ENCODE results near the gene OTUB1.
"Not testable (repeated sequence)": the region's sequence is repeated elsewhere in the genome, so short reads cannot be mapped to it uniquely, and the experiment has no call there.

Gene OTUB1, protein sequence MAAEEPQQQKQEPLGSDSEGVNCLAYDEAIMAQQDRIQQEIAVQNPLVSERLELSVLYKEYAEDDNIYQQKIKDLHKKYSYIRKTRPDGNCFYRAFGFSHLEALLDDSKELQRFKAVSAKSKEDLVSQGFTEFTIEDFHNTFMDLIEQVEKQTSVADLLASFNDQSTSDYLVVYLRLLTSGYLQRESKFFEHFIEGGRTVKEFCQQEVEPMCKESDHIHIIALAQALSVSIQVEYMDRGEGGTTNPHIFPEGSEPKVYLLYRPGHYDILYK

DNA sequence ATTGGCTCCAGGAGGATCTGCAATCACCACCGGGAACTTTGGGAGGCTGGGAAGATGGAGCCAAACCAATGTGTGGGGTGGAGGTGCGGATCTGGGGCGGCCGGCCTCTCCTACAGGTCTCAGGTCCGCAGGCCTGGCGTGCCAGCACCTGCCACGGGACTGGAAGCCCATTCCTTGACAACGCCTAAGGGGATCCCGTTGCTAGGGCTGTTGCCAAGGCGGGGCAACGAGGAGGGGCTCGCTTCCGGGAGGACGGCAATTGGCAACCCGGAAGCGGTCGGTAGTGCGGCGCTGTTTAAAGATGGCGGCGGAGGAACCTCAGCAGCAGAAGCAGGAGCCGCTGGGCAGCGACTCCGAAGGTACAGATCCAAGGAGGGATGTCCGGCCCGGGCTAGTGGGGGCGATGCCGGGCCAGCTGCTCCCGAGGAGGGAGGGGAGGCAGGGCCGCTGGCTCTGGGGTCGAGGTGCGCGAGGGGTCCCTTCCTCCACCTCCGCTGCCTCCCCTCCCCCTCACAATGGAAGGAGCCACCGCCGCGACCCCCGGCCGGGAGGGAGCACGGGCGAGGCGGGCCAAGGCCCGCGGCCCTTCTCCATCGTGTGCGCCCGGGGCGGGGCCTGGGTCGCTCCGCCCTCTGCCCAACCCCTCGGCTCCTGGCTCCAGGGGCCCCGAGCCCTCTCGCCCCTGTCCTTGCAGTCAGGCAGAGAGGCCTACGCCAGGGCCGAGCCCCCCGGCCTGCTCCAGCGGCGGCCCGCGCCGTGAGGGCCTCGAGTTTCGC is at the start of gene OTUB1:
OTUB1 (plus strand) TSS at position 283 of the 776 bp plus-strand sequence; CDS start at position 302, 19 bp downstream.
- DNase-seq (ENCODE audit: low read depth in 2 of 2) = peak; percentile 62 to 68

DNA sequence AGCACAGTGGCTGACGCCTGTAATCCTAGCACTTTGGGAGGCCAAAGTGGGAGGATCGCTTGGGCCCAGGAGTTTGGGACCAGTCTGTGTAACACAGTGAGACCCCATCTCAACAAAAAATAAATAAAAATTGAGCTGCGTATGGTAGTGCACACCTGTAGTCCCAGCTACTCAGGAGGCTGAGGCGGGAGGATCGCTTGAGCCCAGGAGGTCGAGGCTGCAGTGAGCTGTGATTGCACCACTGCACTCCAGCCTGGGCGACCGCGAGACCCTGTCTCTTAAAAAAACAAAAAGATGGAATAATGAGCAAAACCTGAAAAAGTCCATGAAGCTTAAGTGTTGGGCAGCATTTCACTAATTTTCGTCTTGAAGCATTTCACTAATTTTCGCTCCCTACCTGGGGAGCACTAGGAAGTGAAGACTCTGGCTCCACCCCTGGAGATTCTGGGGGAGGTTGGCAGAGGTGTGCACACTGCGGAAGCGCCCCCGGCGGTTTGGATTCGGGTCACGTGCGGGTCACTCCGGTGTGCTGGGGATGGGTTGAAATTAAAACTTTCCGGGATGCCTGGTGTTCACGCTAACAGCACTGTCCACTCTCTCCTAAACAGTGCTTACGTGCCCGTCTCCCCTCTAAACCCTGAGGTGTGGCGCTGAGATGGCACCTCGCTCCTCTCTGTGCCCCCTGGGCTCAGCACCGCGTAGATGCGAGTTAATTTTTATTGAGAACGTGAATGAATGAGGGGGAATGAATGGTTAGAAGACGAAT is 48.3 kb upstream of the OTUB1 start:
- no peak for DNase-seq (ENCODE audit: low read depth in 2 of 2)

DNA sequence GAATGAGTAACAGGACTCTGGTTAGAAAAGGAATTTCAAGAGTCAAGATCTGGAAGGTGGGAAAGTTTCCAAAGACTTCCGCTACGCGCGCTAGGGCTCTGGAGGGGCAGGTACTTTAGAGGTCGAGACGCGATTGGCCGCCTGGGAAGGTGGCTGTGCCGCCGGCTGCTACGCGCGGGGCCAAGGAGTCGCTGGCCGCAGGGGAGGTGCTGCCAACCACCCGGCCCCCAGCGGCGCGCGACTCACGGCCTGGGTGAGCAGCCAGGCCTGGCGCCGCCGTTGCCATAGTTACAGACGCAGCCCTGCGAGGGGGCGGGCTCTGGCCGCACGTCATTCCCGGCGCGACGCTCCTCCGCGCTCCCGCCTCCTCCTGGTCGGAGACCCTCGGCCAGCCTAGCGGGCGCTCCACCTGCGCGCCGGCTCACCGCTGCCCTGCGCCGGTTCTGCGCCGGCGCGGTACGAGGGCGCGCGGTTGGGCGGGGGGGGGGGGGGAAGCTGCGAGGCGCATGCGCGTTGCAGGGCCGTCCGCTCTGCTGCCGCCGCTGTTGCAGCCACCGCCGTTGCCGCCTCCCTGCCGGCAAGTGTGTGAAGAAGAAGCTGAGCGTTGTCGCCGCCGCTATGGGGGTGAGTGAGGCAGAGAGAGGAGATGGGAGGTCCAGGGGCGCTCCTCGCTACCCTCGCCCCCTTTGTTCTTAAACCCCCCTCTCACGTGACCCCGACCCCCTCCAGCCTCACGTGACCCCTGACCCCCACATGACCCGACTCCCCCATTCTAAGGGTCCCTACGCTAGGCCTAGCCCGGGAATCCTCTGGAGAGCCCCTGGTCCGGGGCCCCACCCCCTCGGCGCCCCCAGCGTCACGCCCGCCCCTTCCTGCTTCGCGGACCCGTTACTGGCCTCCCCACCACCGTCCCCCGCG is 47.5 kb upstream of the OTUB1 start, which contains the start of gene NAA40:
NAA40 (plus strand) TSS at position 524 of the 918 bp plus-strand sequence; CDS start at position 619, 95 bp downstream.
- DNase-seq (ENCODE audit: low read depth in 2 of 2) = peak; percentile 85 to 86

DNA sequence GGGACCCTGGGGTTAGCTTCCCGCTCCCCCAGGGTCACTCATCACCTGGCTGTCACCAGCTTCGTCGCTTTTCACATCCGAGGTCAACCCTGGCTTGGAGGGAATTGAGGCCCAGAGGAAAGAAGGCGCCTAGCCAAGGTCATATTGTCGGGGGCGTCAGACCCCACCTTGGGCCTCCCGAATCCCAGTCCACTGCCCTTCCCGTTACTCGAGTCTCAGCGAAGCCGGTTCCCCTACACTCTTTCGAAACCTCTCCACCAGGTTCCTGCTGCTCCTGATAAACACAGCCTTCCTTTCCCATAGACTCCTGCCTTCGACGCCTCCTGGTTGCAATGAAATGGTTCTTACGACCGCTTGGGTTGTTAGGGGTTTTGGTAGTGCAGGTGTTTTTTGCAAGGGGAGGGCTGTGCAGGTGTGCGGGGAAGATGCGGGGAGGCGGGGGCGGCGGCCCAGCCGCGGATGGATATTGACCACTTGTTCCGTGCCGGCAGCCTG is 46.8 kb upstream of the OTUB1 start:
- DNase-seq (ENCODE audit: low read depth in 2 of 2) = no peak

DNA sequence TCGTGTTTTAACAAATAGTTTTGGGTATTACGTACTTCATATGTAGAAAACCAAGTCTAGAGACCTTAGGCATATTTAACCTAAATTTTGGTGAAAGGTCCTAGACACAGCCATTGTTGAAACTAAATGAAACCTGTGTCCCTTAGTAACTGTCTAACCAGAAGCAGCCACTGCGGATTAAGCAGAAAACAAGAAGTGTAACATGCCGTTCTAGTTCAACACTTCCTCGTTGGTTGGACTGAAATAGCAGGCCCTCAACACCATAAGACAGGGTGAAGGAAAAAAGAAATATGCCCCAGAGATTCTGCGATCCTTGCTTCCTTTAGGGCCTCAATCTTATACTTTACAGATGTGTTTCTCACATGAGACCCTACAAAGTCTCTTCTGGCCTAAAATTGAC is 45.5 kb upstream of the OTUB1 start:
- DNase-seq (ENCODE audit: low read depth in 2 of 2) = no peak

DNA sequence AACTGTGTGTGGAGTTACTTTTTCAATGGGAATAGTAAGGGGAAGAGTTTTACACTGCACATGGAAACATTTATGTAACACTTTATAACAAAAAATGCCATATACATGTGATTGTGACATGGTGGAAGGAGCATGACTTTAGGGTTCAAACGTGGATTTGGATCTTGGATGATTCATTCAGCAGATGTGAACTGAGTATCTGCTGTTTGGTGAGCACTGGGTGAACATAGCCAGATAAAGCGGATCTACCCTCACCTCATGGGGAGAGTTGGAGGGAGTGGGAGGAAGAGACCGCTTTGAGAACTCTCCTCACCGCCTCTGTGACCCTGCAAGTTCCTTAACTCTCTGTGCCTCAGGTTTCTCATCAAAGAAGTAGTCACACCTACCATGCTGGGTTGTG is 44.3 kb upstream of the OTUB1 start:
- DNase-seq (ENCODE audit: low read depth in 2 of 2) = no peak

DNA sequence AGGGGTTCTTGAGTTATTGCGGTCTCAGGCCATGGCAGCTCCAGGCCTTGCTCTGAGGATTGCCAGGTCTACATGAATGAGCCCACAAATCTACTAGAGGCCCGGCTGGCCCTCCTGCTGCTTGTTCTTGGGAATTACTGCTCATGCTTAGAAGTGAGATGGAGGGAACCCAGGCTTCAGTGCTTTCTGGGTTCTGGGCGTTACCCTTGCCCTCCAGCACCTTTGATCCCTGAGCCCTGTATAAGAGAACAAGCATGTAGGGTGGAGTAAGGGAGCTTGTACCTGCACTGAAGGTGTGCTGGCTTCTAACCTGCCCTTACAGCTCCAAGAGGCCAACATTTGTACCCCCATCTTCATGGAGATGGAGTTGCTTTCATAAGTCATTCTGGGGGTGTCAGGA is 43.4 kb upstream of the OTUB1 start:
- no peak for DNase-seq (ENCODE audit: low read depth in 2 of 2)

DNA sequence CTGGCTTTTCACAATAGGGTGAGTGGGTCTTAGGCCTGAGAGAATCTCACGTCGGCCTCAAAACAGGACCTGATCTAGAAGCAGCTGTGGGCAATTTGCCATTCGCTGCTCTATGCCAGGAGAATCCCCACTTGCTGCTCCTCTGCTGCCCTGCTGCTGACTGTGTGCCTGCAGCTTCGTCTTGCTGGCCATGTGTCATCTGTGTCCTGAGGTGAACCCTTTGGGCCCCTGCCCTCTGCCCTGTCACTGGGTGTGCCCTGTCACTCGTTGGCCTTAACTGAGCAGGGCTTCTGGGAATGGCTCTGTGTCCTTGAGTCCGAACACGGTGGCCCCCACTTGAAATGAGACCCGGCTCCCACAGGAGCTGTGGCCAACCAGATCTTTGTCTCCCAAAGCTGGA is 41.3 kb upstream of the OTUB1 start:
- no peak for DNase-seq (ENCODE audit: low read depth in 2 of 2)

DNA sequence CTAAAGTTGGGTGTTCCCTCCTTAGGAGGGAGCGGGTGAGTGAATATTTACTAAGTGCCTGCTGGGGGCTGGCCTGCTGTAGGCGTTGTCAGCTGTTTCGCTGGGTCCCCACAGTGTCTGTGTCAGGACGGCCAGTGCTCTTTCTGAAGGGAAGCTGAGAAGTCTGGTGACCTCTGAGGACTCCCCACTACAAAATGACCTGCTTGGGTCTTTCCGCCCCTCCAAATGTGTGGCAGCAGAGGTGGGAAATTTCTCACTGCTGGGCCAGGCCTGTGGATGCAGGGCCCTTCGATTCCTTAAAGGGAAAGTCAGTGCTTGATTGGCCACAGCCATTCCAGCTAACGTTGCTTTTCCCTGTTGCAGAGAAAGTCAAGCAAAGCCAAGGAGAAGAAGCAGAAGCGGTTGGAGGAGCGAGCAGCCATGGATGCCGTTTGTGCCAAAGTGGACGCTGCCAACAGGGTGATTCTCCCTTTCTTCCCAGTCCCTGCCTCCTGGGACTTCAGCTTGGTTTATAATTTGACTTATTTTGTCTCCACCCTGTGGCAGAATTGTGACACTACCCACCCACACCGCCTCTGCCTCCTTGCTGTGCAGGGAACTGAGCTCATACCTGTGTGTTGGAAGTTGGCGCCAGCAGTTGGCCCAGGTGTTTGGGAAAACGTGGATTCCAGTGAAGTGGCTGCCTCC is 40.6 kb upstream of the OTUB1 start:
- peak; percentile 36 to 40 for DNase-seq (ENCODE audit: low read depth in 2 of 2)

DNA sequence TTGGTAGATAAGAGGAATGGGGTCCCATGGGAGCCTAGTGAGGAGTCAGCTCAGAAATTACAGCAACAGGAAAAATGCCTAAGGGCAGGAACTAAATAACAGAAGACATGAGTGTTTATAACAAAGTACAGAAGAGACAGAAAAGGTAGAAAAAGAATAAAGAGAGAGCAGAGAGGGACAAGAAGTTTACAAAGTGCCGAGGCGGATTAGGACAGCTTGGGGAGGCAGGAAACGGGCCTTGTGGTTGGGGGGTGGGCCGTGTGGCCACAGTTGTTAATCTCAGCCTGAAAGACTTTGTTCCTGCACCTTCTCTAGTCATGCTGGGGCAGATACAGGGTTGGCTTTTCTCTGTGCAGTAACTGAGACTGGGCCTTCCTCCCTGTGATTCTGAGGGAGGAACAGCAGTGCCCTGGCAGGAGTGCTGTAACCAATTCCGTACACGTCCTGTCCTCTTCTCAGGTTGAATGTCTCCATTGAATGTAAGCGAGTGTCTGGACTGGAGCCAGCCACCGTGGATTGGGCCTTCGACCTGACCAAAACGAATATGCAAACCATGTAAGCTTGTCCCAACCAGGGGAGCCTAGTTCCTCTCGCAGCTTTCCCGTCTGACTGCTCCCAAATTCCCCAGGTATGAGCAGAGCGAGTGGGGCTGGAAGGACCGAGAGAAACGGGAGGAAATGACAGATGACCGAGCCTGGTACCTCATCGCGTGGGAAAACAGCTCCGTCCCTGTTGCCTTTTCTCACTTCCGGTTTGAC is 34.3 kb upstream of the OTUB1 start:
- no peak for DNase-seq (ENCODE audit: low read depth in 2 of 2)

DNA sequence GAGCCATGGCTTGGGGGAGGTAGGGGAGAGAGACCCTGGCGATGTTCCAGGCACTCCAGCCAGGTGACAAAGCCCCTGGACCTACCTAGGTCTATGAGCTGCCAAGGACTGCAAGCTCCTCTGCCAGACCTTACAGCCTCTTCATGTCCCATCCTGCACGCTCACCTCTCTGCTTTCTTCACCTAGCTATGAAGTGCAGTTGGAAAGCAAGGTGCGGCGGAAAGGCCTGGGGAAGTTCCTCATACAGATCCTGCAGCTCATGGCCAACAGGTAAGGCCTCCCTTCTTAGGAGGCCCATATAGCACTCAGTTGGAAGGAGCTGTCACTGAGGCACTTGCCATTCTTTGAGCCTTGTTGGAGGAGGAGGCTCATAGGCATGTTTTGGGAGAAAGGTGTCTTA is 33.7 kb upstream of the OTUB1 start:
- DNase-seq (ENCODE audit: low read depth in 2 of 2) = no peak

DNA sequence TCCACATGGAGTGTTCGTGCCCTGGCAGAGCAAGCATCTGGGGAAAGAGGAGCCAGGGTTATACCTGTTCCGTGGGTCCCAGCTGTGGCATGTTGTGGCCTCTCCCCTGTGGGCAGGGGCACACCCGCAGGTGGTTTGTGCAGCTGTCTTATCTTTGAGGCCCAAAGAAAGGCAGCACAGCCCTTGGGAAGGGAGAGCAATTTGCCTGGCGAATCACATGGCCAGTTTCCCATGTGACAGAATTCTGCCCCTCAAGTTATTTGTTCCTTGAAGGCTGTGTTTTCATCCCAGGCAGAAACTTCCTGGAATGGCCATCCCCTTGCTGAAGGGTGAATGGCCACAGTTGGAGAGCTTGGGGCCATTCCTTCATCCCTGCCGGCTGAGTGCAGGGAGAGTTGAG is 28.2 kb upstream of the OTUB1 start:
- DNase-seq (ENCODE audit: low read depth in 2 of 2) = no peak

DNA sequence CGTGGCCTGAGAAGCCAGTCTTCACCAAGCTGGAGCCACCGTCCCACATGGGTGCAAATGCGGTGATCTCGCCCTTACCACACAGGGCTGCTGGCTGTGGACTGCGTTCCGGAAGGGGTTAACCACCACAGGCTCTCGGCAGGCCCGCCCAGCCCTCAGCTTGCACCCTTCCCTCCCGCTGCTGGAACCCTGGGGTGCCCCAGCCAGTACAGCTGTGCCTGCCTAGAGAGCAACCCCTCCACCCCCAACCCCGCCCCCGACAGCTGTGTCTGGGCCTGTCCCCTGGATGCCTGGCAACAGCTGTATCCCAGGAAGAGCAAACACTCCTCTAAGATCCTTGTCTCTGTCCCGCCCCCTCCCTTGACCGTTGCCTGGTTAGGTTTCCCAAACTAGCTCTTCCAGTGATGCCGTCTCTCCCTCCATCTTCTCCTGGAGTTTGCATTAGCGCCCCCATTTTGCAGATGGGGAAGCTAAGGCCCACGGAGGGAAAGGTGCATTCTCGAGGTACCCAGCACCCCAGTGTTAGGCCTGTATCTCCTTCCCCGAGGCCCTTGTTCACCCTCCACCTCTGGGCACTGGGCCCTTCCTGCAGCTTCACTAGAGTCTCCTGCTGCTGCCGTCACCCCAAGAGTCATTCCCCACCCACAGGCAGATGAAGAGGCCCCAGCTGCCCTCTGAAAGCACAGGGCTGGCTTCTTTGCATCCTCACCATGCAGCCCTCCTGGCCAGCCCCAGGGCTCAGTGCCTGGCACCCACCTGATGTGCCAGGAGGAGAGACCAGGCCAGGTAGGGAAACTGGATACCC is 24.4 kb upstream of the OTUB1 start:
- no peak for DNase-seq (ENCODE audit: low read depth in 2 of 2)

DNA sequence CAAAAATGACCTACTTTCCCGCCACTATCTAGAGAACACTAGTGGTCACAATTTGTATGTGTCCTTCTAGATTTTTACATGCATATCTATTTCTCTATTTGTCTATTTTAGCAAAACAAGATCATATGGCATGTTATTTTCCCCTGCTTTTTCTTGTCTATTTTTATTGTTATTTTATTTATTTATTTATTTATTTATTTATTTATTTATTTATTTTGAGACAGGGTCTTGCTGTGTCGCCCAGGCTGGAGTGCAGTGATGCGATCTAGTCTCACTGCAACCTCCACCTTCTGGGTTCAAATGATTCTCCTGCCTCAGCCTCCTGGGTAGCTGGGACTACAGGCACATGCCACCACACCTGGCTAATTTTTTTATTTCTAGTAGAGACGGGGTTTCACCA is 22.3 kb upstream of the OTUB1 start:
- DNase-seq (ENCODE audit: low read depth in 2 of 2) = not testable (repeated sequence)

DNA sequence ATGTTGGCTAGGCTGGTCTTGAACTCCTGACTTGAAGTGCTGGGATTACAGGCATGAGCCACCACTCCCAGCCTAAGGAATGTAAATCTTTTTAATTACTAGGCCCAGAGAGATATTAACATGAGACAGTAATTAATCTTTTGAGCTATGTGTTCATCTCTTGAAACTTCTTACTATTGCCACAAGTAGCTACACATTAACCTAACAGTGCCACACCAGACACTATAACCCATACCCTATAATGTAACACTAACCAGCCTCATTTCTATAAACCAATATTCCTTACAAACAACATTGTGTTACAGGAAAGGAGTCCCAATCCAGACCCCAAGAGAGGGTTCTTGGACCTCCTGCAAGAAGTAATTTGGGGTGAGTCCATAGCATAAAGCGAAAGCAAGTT is 19.8 kb upstream of the OTUB1 start:
- DNase-seq (ENCODE audit: low read depth in 2 of 2) = no peak

DNA sequence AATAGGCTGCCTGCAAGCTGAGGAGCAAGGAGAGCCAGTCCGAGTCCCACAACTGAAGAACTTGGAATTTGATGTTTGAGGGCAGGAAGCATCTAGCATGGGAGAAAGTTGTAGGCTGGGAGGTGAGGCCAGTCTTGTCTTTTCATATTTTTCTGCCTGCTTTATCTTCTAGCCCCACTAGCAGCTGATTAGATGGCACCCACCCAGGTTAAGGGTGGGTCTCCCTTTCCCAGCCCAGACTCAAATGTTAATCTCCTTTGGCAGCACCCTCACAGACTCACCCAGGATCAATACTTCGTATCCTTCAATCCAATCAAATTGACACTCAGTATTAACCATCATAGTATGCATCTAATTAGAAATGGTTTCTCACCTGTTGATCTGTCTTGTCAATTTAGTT is 16.8 kb upstream of the OTUB1 start:
- DNase-seq (ENCODE audit: low read depth in 2 of 2) = no peak

DNA sequence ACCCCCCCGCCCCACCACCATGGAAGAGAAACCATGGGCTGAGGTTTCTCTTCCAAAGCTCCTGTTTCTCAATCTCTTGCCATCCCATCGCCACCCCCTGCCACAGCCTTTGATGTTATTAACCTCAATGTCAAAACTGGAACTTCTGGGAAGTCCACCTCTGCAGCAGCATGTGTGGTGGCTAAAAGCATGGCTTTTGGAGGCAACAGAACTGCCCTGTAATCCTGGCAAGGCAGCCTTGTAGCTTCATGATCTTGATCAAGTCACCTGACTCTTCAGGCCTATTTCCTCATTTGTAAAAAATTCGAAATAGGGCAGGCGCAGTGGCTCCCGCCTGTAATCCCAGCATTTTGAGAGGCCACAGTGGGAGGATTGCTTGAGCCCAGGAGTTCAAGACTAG is 15.3 kb upstream of the OTUB1 start:
- no peak for DNase-seq (ENCODE audit: low read depth in 2 of 2)

DNA sequence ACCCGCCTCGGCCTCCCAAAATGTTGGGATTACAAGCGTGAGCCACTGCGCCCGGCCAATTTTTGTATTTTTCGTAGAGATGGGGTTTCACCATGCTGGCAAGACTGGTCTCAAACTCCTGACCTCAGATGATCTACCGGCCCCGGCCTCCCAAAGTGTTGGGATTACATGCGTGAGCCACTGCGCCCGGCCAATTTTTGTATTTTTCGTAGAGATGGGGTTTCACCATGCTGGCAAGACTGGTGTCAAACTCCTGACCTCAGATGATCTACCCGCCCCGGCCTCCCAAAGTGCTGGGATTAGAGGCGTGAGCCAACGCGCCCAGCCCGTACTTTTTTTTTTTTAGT is 12.4 kb upstream of the OTUB1 start:
- not testable (repeated sequence) for DNase-seq (ENCODE audit: low read depth in 2 of 2)

All from fibroblast of skin of left quadriceps (primary cell).